ENCODE data around the gene PTK6. TPM values are rescaled to one million over a fixed set of nuclear protein-coding genes. Genes with fewer than 3 reads are reported as not detected.
"Not testable (repeated sequence)": the region's sequence is repeated elsewhere in the genome, so short reads cannot be mapped to it uniquely, and the experiment has no call there.

PTK6 gene
- total RNA-seq, 4 donors from 2014 or later, result 0.36 TPM; not detected in 3

DNA sequence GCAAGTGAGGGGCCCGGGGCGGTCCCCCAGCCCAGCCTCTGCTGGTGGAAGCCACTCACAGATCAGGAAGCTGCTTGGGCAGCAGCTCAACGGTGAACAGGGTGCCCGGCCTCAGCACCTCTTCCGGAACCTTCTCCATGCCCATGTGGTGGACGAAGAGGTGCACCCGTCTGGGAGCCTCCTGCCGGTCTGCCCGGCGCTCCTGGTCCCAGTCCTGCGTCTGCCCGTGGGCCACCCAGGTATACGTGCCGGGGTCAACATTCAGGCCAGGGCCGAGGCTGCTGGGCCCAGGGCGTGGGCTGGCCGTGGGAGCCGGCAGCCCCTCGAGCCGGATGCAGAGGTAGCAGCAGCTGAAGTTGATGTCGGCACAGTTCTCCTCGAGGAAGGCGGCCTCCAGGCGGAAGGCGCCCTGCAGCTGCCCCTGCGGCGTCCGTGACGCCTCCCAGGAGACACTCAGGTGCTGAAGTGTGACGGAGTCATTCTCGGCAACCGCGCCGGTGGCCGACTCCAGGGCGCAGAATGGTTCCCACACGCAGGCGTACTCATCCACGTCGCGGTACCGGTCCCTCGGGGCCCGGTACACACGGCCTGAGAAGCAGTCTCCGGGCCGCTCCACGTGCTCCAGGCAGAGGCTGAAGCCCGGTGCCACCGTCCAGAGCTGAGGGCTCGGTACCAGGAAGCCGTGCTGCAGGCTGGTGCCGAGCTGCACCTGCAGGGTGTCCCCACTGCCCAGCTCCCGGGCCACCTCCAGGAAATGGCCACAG, 25.5 kb upstream of the PTK6 start:
- Histone ChIP-seq H3K27ac (no peak overlapping the region), H3K4me3 (no peak overlapping the region), H3K4me1 (no peaks in the 10 kb centered on the region), H3K9me3 (no peaks in the 10 kb centered on the region), H3K36me3 (peaks cover 0 to 9% of the 10 kb centered on the region in 2 donors), H3K27me3 (no peaks in the 10 kb centered on the region)
- TF ChIP-seq, protein P1, sequence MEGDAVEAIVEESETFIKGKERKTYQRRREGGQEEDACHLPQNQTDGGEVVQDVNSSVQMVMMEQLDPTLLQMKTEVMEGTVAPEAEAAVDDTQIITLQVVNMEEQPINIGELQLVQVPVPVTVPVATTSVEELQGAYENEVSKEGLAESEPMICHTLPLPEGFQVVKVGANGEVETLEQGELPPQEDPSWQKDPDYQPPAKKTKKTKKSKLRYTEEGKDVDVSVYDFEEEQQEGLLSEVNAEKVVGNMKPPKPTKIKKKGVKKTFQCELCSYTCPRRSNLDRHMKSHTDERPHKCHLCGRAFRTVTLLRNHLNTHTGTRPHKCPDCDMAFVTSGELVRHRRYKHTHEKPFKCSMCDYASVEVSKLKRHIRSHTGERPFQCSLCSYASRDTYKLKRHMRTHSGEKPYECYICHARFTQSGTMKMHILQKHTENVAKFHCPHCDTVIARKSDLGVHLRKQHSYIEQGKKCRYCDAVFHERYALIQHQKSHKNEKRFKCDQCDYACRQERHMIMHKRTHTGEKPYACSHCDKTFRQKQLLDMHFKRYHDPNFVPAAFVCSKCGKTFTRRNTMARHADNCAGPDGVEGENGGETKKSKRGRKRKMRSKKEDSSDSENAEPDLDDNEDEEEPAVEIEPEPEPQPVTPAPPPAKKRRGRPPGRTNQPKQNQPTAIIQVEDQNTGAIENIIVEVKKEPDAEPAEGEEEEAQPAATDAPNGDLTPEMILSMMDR (IDR thresholded peaks at IDR 0.05 in 4 of 5, conservative IDR thresholded peaks at IDR 0.05 in 1 of 5), result no peak
- ATAC-seq, result no peak
- in situ Hi-C loops (cut with MboI; ENCODE audit: low sequenced_read_pairs in 4 of 4) (no loop called here), intact Hi-C loops (cut with DNase I; ENCODE audit: low total_unique reads) (no loop called here)
- no peak for DNase-seq

DNA sequence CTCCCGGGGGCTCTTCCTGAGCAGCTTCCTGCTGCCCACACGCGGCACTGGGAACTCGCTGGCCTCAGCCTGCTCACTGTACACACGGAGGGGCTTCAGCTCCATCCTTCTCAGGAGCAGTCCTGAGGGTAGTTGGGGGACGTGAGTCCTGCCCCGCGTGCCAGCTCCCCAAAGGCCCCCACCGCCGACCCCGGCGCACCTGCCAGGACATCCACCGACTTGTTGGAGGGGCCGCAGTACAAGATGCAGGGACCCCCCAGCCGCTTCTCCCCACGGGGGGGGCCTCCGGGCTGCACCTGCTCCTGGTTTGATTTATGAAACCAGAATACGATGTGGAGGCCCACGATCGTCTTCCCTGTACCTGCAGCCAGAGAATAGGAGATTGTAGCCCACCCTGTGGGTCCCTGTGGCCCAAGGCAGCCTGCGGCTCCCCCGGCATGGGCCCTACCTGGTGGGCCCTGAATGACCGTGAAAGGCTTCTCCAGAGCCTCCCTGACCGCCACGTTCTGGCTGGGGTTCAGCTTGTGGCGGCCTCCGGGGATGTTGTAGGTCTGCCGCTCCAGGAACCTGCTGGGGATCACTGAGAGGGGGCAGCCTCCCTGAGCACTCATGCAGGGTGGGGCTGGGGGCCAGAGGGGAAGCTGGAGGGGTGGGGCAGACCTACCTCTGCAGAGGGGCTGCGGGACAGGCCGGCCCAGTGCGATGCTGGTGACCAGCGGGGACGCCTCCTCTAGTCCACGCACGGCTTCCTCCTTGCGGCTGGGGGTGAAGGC, 24.6 kb upstream of the PTK6 start:
- no peak overlapping the region for H3K27ac ChIP-seq
- intact Hi-C loops (cut with DNase I; ENCODE audit: low total_unique reads), result no loop called here
- H3K9me3 ChIP-seq, result no peaks in the 10 kb centered on the region
- ATAC-seq, result no peak
- TF ChIP-seq, protein P1 (IDR thresholded peaks at IDR 0.05 in 4 of 5, conservative IDR thresholded peaks at IDR 0.05 in 1 of 5), result no peak
- TF ChIP-seq POLR2A (IDR thresholded peaks at IDR 0.05), result no peak
- H3K4me3 ChIP-seq, result no peak overlapping the region
- H3K36me3 ChIP-seq, result peaks cover 0 to 9% of the 10 kb centered on the region in 2 donors
- no peaks in the 10 kb centered on the region for H3K27me3 ChIP-seq
- in situ Hi-C loops (cut with MboI; ENCODE audit: low sequenced_read_pairs in 4 of 4), result no loop called here
- DNase-seq, result no peak
- no peaks in the 10 kb centered on the region for H3K4me1 ChIP-seq

DNA sequence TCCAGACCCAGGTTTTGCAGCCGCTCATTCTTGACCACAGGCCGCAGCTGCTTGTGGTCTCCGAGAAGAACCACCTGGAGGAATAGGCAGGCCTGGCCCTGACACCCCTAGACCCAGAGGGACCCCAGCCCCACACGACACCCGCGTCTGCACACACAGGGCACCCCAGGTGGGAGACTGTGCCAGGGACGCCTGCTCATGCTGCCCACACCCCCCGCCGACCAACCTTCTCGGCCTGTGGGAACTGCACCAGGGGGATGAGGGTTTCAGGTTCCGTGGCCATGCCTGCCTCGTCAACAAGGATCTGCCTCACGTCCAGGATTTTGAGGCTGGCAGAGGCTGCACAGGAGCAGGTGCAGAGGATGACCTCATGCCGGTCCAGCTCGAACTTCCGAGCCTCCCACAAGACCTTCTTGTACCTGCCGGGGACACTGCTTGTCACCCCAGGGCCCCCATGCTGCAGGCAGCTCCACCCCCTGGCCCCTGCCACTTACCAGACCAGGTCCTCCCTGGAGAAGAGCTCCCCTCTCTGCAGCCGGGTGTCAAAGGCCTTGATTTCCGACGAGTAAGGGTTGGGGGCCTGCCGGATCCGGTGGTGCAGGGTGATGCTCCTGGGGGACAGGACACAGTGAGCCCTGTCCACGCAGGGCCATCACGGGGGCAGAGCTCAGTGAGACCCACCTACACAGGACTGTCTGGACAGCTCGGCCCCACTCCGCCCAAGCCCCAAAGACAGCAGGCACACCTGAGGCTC, 23.9 kb upstream of the PTK6 start:
- ATAC-seq (no peak), DNase-seq (no peak)
- Histone ChIP-seq H3K4me3 (no peak overlapping the region), H3K4me1 (no peaks in the 10 kb centered on the region), H3K9me3 (no peaks in the 10 kb centered on the region), H3K27me3 (no peaks in the 10 kb centered on the region), H3K27ac (no peak overlapping the region), H3K36me3 (peaks cover 0 to 9% of the 10 kb centered on the region in 2 donors)
- TF ChIP-seq, protein P1 (IDR thresholded peaks at IDR 0.05 in 4 of 5, conservative IDR thresholded peaks at IDR 0.05 in 1 of 5), result no peak
- TF ChIP-seq POLR2A (IDR thresholded peaks at IDR 0.05), result no peak
- in situ Hi-C loops (cut with MboI; ENCODE audit: low sequenced_read_pairs in 4 of 4), result no loop called here
- intact Hi-C loops (cut with DNase I; ENCODE audit: low total_unique reads), result no loop called here

DNA sequence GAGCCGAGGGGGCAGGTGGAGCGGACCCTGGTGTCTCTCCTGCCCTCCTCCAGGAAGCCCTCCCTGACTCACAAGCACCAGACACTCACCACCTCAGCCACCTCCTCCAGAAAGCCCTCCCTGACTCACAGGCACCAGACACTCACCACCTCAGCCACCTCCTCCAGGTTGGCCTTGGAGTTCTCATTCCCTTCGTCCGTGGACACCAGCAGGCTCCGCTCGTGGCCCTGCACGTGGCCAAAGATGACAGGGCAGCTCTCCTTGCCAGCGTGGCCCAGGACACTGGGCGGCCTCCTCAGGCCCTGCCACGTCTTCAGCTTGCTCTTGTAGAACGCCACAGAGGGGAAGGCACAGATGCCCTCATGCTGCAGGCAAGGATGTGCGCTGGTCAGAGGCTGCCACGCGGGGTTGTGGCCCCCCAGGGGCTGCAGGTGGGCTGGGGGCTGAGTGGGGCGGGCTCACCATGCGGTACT, 23.2 kb upstream of the PTK6 start:
- in situ Hi-C loops (cut with MboI; ENCODE audit: low sequenced_read_pairs in 4 of 4) (no loop called here), intact Hi-C loops (cut with DNase I; ENCODE audit: low total_unique reads) (no loop called here)
- DNase-seq (no peak), ATAC-seq (no peak)
- Histone ChIP-seq H3K27me3 (no peaks in the 10 kb centered on the region), H3K27ac (no peak overlapping the region), H3K36me3 (peaks cover 0 to 9% of the 10 kb centered on the region in 2 donors), H3K4me1 (no peaks in the 10 kb centered on the region), H3K4me3 (no peak overlapping the region), H3K9me3 (no peaks in the 10 kb centered on the region)
- TF ChIP-seq POLR2A (IDR thresholded peaks at IDR 0.05), result no peak
- TF ChIP-seq, protein P1 (IDR thresholded peaks at IDR 0.05 in 4 of 5, conservative IDR thresholded peaks at IDR 0.05 in 1 of 5), result no peak

DNA sequence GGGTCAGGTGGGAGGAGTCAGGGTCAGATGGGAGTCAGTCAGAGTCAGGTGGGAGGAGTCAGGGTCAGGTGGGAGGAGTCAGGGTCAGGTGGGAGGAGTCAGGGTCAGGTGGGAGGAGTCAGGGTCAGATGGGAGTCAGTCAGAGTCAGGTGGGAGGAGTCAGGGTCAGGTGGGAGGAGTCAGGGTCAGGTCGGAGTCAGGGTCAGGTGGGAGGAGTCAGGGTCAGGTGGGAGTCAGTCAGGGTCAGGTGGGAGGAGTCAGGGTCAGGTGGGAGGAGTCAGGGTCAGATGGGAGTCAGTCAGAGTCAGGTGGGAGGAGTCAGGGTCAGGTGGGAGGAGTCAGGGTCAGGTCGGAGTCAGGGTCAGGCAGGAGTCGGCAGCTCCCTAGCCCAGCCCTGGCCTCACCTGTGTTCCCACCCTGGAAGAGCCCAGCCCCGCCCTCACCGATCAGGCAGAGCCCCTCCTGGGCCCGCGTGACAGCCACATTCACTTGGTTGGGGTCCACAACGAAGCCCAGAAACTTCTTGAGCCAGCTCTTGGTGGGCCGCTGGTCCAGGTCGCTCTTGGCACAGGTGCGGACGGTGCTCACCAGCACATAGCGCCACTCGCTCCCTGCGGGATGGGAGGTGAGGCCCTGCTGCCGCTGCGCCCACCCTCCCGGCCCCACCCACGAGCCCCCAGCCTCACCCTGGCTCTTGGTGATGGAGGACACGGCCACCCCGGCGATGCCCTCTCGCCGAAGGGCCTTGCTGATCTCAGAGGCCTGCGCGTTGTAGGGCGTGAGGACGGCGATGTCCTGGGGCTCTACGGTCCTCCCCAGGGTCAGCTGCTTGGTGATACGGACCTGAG, 22.5 kb upstream of the PTK6 start:
- H3K36me3 ChIP-seq; H3K4me1 ChIP-seq; H3K27ac ChIP-seq; H3K27me3 ChIP-seq; H3K4me3 ChIP-seq; DNase-seq; H3K9me3 ChIP-seq; ATAC-seq; in situ Hi-C loops (cut with MboI; ENCODE audit: low sequenced_read_pairs in 4 of 4); intact Hi-C loops (cut with DNase I; ENCODE audit: low total_unique reads): not testable (repeated sequence)

Measured in gastrocnemius medialis (tissue), 4 donors.